ENCODE data around the gene TACR1. TPM values are rescaled to one million over a fixed set of nuclear protein-coding genes. Genes with fewer than 3 reads are reported as not detected.

The TACR1 gene
- total and polyA plus RNA-seq, 2 of the 13 experiments (the other 11 are each of a cell fraction or from before 2014, with no cell fraction given): not detected

DNA sequence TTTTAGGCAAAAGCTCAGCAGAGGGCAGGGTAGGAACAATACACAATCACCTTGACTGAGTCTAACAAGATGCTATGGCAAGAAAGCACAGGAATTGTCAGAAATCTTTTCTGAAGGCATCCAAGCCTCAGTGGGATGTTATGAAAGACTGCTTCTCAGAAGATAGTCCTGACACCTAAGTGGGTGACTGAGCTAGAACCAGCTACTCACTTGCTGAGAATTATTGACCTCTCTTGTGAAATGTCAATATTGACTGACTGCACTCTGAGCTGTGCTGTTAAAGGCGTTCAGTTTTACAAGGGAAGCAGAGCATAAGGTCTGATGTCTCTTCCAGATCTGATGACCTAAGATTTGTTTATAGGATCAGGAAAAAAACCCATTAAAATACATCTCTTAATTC lies 46.1 kb downstream of the TACR1 start (continued):
- TF ChIP-seq, protein P1, sequence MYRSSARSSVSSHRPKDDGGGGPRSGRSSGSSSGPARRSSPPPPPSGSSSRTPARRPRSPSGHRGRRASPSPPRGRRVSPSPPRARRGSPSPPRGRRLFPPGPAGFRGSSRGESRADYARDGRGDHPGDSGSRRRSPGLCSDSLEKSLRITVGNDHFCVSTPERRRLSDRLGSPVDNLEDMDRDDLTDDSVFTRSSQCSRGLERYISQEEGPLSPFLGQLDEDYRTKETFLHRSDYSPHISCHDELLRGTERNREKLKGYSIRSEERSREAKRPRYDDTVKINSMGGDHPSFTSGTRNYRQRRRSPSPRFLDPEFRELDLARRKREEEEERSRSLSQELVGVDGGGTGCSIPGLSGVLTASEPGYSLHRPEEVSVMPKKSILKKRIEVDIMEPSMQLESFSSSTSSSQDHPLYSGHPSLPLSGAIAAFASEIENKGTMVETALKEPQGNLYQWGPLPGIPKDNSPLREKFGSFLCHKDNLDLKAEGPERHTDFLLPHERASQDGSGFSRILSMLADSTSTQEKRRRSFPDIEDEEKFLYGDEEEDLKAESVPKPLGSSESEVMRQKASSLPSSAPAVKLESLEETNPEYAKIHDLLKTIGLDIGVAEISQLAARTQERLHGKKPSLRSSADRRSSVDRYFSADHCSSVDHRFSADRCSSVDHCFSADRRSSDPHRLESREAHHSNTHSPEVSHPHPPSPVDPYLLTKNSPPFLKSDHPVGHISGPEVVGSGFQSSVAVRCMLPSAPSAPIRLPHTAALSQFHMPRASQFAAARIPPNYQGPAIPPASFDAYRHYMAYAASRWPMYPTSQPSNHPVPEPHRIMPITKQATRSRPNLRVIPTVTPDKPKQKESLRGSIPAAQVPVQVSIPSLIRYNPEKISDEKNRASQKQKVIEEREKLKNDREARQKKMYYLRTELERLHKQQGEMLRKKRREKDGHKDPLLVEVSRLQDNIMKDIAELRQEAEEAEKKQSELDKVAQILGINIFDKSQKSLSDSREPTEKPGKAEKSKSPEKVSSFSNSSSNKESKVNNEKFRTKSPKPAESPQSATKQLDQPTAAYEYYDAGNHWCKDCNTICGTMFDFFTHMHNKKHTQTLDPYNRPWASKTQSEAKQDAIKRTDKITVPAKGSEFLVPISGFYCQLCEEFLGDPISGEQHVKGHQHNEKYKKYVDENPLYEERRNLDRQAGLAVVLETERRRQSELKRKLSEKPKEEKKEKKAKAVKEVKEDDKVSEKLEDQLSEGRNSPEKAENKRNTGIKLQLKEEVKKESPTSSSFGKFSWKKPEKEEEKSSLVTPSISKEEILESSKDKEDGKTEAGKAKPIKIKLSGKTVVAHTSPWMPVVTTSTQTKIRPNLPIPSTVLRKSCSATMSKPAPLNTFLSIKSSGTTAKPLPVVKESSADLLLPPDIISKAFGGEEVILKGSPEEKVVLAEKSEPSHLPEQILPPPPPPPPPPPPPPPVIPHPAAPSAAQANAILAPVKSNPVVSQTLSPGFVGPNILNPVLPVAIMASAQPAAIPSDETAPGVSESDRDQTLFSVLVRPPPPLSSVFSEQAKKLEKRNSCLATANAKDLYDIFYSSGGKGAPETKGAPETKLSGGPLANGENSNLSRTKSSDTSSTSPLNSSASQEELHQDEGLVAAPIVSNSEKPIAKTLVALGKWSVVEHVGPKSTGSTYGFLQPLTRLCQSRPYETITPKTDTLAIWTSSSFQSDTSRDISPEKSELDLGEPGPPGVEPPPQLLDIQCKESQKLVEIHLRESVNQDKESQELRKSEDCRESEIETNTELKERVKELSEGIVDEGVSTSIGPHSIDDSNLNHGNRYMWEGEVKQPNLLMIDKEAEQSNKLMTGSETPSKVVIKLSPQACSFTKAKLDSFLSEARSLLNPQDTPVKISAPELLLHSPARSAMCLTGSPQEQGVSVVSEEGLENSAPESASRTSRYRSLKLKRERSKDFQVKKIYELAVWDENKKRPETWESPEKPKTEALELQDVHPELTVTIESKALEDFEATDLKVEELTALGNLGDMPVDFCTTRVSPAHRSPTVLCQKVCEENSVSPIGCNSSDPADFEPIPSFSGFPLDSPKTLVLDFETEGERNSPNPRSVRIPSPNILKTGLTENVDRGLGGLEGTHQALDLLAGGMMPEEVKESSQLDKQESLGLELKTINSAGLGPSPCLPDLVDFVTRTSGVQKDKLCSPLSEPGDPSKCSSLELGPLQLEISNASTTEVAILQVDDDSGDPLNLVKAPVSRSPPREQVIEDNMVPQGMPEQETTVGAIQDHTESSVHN (CRISPR knock-in tag; IDR thresholded peaks at IDR 0.05): peak; percentile 74; the same call in 1 of the 2 replicates
- 0 out of 2 replicates have a peak, but pooled peaks have one; percentile 26 for TF ChIP-seq TOPORS (CRISPR knock-in tag; IDR thresholded peaks at IDR 0.05)
- TF ChIP-seq NCOA1 (CRISPR knock-in tag; IDR thresholded peaks at IDR 0.05): peak; percentile 26; the same call in 1 of the 2 replicates
- TF ChIP-seq, protein P2, sequence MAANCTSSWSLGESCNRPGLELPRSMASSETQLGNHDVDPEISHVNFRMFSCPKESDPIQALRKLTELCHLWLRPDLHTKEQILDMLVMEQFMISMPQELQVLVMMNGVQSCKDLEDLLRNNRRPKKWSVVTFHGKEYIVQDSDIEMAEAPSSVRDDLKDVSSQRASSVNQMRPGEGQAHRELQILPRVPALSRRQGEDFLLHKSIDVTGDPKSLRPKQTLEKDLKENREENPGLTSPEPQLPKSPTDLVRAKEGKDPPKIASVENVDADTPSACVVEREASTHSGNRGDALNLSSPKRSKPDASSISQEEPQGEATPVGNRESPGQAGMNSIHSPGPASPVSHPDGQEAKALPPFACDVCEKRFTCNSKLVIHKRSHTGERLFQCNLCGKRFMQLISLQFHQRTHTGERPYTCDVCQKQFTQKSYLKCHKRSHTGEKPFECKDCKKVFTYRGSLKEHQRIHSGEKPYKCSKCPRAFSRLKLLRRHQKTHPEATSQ (CRISPR knock-in tag; IDR thresholded peaks at IDR 0.05; ENCODE audit: borderline replicate concordance): peak; percentile 87; the same call in 1 of the 2 replicates
- TF ChIP-seq, protein P3, sequence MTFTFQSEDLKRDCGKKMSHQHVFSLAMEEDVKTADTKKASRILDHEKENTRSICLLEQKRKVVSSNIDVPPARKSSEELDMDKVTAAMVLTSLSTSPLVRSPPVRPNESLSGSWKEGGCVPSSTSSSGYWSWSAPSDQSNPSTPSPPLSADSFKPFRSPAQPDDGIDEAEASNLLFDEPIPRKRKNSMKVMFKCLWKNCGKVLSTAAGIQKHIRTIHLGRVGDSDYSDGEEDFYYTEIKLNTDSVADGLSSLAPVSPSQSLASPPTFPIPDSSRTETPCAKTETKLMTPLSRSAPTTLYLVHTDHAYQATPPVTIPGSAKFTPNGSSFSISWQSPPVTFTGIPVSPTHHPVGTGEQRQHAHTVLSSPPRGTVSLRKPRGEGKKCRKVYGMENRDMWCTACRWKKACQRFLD (CRISPR knock-in tag; IDR thresholded peaks at IDR 0.05; ENCODE audit: borderline replicate concordance): no peak
- no peak for TF ChIP-seq FOXK2 (IDR thresholded peaks at IDR 0.05)
- TF ChIP-seq, protein P4, sequence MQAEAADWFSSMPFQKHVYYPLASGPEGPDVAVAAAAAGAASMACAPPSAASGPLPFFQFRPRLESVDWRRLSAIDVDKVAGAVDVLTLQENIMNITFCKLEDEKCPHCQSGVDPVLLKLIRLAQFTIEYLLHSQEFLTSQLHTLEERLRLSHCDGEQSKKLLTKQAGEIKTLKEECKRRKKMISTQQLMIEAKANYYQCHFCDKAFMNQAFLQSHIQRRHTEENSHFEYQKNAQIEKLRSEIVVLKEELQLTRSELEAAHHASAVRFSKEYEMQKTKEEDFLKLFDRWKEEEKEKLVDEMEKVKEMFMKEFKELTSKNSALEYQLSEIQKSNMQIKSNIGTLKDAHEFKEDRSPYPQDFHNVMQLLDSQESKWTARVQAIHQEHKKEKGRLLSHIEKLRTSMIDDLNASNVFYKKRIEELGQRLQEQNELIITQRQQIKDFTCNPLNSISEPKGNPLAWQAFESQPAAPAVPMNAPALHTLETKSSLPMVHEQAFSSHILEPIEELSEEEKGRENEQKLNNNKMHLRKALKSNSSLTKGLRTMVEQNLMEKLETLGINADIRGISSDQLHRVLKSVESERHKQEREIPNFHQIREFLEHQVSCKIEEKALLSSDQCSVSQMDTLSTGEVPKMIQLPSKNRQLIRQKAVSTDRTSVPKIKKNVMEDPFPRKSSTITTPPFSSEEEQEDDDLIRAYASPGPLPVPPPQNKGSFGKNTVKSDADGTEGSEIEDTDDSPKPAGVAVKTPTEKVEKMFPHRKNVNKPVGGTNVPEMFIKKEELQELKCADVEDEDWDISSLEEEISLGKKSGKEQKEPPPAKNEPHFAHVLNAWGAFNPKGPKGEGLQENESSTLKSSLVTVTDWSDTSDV (CRISPR knock-in tag; IDR thresholded peaks at IDR 0.05): no peak
- 0 out of 2 replicates have a peak, but pooled peaks have one; percentile 23 for TF ChIP-seq ATF1 (CRISPR knock-in tag; IDR thresholded peaks at IDR 0.05)
- peak; percentile 54; the same call in 1 of the 2 replicates for TF ChIP-seq CBFB (CRISPR knock-in tag; IDR thresholded peaks at IDR 0.05)
- TF ChIP-seq ZNF496 (CRISPR knock-in tag; IDR thresholded peaks at IDR 0.05; ENCODE audit: insufficient replicate concordance): no peak
- TF ChIP-seq, protein P5, sequence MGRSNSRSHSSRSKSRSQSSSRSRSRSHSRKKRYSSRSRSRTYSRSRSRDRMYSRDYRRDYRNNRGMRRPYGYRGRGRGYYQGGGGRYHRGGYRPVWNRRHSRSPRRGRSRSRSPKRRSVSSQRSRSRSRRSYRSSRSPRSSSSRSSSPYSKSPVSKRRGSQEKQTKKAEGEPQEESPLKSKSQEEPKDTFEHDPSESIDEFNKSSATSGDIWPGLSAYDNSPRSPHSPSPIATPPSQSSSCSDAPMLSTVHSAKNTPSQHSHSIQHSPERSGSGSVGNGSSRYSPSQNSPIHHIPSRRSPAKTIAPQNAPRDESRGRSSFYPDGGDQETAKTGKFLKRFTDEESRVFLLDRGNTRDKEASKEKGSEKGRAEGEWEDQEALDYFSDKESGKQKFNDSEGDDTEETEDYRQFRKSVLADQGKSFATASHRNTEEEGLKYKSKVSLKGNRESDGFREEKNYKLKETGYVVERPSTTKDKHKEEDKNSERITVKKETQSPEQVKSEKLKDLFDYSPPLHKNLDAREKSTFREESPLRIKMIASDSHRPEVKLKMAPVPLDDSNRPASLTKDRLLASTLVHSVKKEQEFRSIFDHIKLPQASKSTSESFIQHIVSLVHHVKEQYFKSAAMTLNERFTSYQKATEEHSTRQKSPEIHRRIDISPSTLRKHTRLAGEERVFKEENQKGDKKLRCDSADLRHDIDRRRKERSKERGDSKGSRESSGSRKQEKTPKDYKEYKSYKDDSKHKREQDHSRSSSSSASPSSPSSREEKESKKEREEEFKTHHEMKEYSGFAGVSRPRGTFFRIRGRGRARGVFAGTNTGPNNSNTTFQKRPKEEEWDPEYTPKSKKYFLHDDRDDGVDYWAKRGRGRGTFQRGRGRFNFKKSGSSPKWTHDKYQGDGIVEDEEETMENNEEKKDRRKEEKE (IDR thresholded peaks at IDR 0.05): no peak
- no peak for TF ChIP-seq MBNL3 (CRISPR knock-in tag; conservative IDR thresholded peaks at IDR 0.05)
